HG02623 (cell line): ENCODE data around the gene GJA10.
"Not testable (repeated sequence)": the region's sequence is repeated elsewhere in the genome, so short reads cannot be mapped to it uniquely, and the experiment has no call there.

Experiments used
- ATAC-seq: cut with Tn5 transposase; IDR thresholded peaks from one replicate; pipeline ENCODE4 v1.9.1; 2021; ENCODE audit warnings: moderate library complexity; ENCODE audit not compliant: unreplicated experiment

The GJA10 gene

GRCh38 chr6:89894169-89894568, at the start of gene GJA10:
GJA10 (plus strand) TSS chr6:89894469; CDS start chr6:89894469, 0 bp downstream.
- no peak for ATAC-seq

GRCh38 chr6:89847513-89847912, 46.8 kb upstream of the GJA10 start:
- ATAC-seq = not testable (repeated sequence)

- no peak for ATAC-seq
Measured at GRCh38 chr6:89853068-89853467, 41.2 kb upstream of the GJA10 start.

DNA sequence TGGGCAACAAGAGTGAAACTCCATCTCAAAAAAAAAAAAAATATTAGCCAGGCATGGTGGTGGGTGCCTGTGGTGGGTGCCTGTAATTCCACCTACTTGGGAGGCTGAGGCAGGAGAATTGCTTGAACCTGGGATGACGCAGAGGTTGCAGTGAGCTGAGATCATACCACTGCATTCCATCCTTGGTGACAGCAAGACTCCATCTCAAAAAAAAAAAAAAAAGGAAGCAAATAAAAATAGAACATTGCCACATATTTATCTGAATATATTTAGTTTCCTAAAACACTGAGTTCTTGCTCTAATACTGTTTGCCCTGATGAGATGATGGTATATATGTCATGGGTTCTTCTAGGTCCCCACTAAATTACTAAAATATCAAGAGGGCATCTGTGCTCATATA, 36.2 kb upstream of the GJA10 start:
- ATAC-seq = no peak

DNA sequence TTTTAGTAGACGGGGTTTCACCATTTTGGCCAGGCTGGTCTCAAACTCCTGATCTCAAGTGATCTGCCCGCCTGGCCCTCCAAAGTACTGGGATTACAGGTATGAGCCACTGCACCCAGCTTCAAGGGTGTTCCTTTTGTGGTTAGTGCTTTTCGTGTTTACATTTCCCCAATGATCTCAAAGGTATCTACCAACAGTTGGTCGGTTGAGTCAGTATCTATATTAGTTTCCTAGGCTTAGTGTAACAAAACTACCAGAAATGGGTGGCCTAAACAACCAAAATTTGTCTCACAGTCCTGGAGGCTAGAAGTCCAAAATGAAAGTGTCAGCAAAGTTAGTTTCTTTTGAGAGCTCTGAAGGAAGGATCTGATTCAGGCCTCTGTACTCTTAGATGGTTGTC, 34.5 kb upstream of the GJA10 start:
- peak; percentile 65 for ATAC-seq

DNA sequence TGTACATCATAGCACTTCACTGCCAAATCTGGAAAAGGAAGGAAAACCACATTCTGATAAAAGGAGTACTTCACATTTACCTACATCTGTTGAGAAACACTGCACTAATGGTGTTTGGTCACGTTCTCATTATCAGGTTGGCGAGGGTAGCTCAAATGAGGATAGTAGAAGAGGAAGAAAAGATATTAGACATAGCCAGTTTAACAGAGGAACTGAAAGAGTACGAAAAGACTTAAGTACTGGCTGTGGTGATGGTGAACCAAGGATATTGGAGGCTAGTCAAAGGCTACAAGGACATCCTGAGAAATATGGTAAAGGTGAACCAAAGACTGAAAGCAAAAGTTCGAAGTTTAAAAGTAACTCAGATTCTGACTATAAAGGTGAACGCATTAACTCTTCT, 32.0 kb upstream of the GJA10 start:
- peak; percentile 54 for ATAC-seq

GRCh38 chr6:89862698-89863097, 31.6 kb upstream of the GJA10 start:
- peak; percentile 3 for ATAC-seq

DNA sequence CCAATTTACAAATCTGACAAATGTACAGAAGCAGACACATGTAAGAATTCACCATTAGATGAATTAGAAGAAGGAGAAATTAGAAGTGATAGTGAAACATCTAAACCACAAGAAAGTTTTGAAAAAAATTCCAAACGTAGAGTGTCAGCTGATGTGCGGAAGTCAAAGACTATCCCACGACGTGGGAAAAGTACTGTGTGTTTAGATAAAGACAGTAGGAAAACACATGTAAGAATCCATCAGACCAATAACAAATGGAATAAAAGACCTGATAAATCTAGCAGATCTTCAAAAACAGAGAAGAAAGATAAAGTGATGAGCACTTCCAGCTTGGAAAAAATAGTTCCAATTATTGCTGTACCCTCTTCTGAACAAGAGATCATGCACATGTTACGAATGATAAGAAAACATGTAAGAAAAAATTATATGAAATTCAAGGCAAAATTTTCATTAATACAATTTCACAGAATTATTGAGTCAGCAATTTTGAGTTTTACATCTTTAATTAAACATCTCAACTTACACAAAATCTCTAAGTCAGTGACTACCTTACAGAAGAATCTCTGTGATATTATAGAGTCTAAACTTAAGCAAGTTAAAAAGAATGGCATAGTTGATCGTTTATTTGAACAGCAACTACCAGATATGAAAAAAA, 28.1 kb upstream of the GJA10 start:
- ATAC-seq = no peak

DNA sequence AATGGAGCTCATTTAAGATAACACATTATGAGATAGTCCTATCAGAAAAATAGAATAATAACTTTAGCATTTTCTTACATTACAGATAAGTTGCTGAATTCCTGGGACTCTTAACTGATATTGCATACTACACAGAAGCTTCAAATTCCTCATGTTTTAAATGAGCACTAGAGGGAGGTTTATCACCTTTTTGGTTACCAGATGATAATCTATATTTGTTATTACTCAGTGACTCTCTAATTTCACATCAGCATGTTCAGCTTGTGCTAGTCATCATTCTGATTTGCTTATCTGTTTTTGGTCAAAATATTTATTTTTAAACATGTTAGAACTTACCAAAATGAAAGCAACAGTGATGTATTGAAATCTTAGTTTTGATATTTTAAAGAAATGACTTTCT, 20.5 kb upstream of the GJA10 start:
- ATAC-seq = no peak

- ATAC-seq = no peak
Measured at GRCh38 chr6:89874438-89874837, 19.8 kb upstream of the GJA10 start.

DNA sequence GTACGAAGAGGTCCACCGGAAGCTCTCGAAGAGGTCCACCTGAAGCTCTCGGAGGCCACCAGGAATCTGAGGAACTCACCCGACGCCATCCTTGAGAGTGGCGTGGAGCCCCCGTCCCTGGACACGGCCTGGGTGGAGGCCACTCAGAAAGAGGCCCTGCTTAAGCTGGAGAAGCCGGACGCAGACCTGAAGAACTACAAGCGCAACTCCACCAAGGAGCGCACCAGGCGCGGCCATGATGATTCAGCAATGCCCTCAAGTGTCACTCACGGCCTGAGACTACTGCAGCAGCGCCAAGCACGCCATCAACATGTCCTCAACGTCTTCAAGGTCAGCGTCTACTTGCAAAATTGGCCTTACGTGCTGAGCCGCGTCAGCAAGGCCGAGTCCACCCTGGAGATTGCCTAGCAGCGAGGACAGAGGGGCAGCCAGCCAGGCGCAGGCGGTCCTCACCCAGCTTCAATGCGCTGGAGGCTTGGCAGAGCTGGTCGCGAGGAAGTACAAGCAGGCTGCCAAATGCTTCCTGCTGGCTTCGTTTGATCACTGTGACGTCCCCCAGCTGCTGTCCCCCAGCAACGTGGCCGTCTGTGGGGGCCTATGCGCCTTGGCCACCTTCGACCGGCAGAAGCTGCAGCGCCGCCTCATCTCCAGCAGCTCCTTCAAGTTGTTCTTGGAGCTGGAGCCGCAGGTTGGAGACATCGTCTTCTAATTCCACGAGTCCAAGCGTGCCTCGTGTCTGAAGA, 7.7 kb upstream of the GJA10 start:
- ATAC-seq = no peak

- no peak for ATAC-seq
Measured at GRCh38 chr6:89887452-89888137, 6.7 kb upstream of the GJA10 start.

DNA sequence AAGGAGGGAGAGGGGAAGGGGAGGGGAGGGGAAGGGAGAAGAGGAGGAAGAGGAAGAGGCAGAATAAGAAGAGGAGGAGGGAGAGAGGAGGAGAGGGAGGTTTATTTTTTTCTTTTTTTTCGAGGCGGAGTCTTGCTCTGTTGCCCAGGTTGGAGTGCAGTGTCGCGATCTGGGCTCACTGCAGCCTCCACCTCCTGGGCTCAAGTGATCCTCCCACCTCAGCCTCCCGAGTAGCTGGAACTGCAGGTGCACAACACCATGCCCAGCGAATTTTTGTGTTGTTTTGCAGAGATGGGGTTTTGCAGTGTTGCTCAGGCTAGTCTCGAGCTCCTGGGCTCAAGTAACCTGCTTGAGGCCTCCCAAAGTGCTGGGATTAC, 6.1 kb upstream of the GJA10 start:
- no peak for ATAC-seq

DNA sequence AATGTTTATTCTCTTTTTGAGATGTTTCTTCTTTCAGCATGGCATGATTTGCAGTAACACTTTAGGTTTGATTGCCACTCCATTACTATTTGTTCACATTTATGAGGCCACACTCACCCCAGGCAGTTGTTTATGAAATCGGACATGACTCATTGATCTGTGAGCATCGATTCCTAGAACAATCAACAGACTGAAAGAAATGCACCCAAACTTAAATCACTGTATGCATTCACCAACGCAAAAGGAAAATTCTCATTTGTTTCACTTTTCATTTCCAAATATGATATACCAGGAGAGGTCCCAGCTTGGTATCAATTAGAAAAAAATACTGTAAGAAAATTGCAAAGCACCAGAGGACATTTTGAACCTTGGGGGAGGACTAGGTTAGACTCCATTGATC, 5.4 kb upstream of the GJA10 start:
- ATAC-seq = no peak

DNA sequence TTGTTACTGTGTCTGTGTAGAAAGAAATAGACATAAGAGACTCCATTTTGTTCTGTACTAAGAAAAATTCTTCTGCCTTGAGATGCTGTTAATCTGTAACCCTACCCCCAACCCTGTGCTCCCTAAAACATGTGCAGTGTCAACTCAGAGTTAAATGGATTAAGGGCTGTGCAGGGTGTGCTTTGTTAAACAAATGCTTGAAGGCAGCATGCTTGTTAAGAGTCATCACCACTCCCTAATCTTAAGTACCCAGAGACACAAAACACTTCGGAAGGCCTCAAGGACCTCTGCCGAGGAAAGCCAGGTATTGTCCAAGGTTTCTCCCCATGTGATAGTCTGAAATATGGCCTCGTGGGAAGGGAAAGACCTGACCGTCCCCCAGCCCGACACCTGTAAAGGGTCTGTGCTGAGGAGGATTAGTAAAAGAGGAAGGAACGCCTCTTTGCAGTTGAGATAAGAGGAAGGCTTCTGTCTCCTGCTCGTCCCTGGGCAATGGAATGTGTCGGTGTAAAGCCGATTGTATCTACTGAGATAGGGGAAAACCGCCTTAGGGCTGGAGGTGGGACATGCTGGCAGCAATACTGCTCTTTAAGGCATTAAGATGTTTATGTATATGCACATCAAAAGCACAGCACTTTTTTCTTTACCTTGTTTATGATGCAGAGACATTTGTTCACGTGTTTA, 3.3 kb upstream of the GJA10 start:
- ATAC-seq = not testable (repeated sequence)

DNA sequence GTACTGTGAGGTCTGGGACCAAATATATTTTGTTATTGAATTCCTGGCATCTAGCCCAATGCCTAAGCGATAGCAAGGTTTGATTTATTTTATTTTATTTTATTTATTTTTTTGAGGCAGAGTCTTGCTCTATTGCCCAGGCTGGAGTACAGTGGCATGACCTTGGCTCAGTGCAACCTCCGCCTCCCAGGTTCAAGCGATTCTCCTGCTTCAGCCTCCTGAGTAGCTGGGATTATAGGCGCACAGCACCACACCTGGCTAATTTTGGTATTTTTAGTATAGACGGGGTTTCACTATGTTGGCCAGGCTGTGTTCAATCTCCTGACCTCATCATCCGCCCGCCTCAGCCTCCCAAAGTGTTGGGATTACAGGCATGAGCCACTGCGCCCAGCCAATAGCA, 1.7 kb upstream of the GJA10 start:
- ATAC-seq = not testable (repeated sequence)

- no peak for ATAC-seq
Measured at GRCh38 chr6:89895276-89895874, 1.1 kb downstream of the GJA10 start.

DNA sequence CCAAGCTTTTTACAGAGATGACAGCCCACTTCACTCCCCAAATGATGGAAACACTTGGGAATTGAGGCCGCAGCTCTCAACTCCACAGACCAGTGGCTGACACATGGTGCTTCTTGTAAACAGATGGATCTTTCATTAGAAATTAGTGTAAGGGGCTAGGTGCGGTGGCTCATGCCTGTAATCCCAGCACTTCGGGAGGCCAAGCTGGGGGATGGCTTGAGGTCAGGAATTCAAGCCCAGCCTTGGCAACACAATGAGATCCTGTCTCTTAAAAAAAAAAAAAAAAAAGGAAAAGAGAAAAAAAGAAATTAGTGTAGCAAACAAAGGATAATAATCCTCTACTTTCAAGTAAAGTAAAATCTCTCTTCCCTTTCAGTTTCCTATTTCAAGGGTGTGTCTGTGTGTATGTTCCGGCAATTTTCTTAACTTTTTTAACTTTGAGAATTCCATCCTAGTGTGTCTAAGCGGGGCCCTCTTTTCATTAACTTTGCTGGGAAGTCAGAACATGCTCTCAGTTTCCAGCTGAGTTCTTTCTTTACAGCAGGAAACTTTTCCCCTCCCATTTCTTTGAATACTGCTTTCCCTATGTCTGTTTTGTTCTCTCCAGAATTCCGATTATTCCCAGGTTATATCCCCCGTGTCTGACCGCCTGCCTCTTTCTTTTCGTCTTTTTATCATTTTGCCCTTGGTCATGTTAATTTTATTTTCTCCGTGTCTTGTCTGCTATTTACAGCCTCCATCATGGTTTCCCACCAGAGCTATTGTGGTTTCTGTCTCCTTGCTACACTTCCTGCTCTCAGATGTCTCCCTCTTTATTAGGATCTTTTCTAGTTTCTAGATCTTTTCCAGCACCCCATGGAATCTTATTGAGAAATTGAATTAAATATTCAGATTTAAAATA, 16.0 kb downstream of the GJA10 start:
- ATAC-seq = not testable (repeated sequence)

DNA sequence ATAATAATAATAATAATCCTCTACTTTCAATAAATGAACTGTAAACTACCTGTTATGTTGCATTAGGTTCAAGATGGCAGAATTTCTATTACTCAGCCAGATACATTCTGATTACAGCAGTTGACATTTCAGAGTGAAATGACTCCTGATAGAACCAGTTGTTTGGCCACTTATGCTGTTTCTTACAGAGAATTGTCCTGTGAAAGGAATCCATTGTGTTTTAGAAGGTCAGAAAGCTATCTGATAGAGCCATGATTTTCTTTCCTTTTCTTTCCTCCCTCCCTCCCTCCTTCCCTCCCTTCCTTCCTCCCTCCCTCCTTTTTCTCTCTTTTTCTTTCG, 16.6 kb downstream of the GJA10 start:
- ATAC-seq = no peak
